CD4-positive, alpha-beta T cell treated with Interleukin-12 subunit alpha and Interleukin-12 subunit beta, for 1 hour (primary cell): ENCODE results near the gene PLAU.

Experiments used
- DNase-seq: peaks from one replicate; pipeline ENCODE4 v3.0.0-alpha.2; 2020

PLAU gene

GRCh38 chr10:73910764-73911552, at the start of gene PLAU:
TSS of gene PLAU (plus strand) at chr10:73911132. CDS start at chr10:73911556, 424 bp downstream.
- peak; percentile 24 for DNase-seq

- no peak for DNase-seq
These were observed 48.9 kb upstream of the PLAU start for GRCh38 chr10:73862011-73862410.

GRCh38 chr10:73863039-73863817, 47.7 kb upstream of the PLAU start:
- no peak for DNase-seq

- no peak for DNase-seq
These were observed 46.7 kb upstream of the PLAU start for GRCh38 chr10:73864229-73864628.

- peak; percentile 8 for DNase-seq
These were observed 45.8 kb upstream of the PLAU start for GRCh38 chr10:73865107-73865458.

GRCh38 chr10:73865459-73866442, 45.2 kb upstream of the PLAU start:
- peak; percentile 66 for DNase-seq

- no peak for DNase-seq
These were observed 44.3 kb upstream of the PLAU start for GRCh38 chr10:73866621-73867020.

- no peak for DNase-seq
These were observed 43.7 kb upstream of the PLAU start for GRCh38 chr10:73867126-73867807.

- DNase-seq: no peak
These were observed 42.9 kb upstream of the PLAU start for GRCh38 chr10:73867871-73868631.

GRCh38 chr10:73868655-73869195, 42.2 kb upstream of the PLAU start:
- DNase-seq: no peak

- no peak for DNase-seq
These were observed 39.4 kb upstream of the PLAU start for GRCh38 chr10:73871295-73872189.

GRCh38 chr10:73872190-73872710, 38.7 kb upstream of the PLAU start:
- DNase-seq: no peak

GRCh38 chr10:73873142-73873837, 37.6 kb upstream of the PLAU start:
- no peak for DNase-seq

- DNase-seq: peak; percentile 12
These were observed 37.1 kb upstream of the PLAU start for GRCh38 chr10:73873838-73874215.

GRCh38 chr10:73874267-73875138, 36.4 kb upstream of the PLAU start, which contains the start of gene CAMK2G:
TSS of gene CAMK2G (minus strand) at chr10:73874555. CDS start at chr10:73874461, 94 bp downstream.
- DNase-seq: peak; percentile 88

GRCh38 chr10:73875139-73875475, 35.8 kb upstream of the PLAU start:
- DNase-seq: peak; percentile 83

- DNase-seq: no peak
These were observed 34.8 kb upstream of the PLAU start for GRCh38 chr10:73876157-73876556.

- no peak for DNase-seq
These were observed 34.4 kb upstream of the PLAU start for GRCh38 chr10:73876566-73876965.
